Nephron progenitor cell (in vitro differentiated cells): ENCODE data around the gene PPL.

Source experiments
- DNase-seq: peaks from one replicate; pipeline ENCODE4 v3.0.0; 2021
- H3K27ac Mint-ChIP-seq: 2 replicates; pipeline ENCODE4 v1.8.0; 2021; ENCODE audit warnings: mild to moderate bottlenecking, moderate library complexity, mixed read lengths
- H3K27me3 Mint-ChIP-seq: 2 replicates; pipeline ENCODE4 v1.8.0; 2021; ENCODE audit warnings: mild to moderate bottlenecking, low read depth, mixed read lengths; ENCODE audit not compliant: poor library complexity
- H3K36me3 Mint-ChIP-seq: 2 replicates; pipeline ENCODE4 v1.8.0; 2021; ENCODE audit warnings: low read depth, mixed read lengths
- H3K4me1 Mint-ChIP-seq: 2 replicates; pipeline ENCODE4 v1.8.0; 2021; ENCODE audit warnings: mixed read lengths
- H3K4me3 Mint-ChIP-seq: 2 replicates; pipeline ENCODE4 v1.8.0; 2021; ENCODE audit warnings: mild to moderate bottlenecking, moderate library complexity, mixed read lengths
- H3K9me3 Mint-ChIP-seq: 2 replicates; pipeline ENCODE4 v1.8.0; 2021; ENCODE audit warnings: mild to moderate bottlenecking, moderate library complexity, mixed read lengths
- CTCF ChIP-seq: fragments of 200-600 bp; sonication (generic); IDR thresholded peaks from 2 replicates; pipeline ENCODE4 v1.5.0; 2021; ENCODE audit warnings: antibody characterized with exemption

Gene PPL

GRCh38 chr16:4840984-4841383 lies 96.0 kb downstream of the PPL start:
- Mint-ChIP-seq H3K4me3 (no peak overlapping the region), H3K4me1 (peaks cover 9% of the 10 kb centered on the region), H3K27ac (no peak overlapping the region), H3K27me3 (no peaks in the 10 kb centered on the region), H3K9me3 (no peaks in the 10 kb centered on the region), H3K36me3 (peaks cover 64% of the 10 kb centered on the region)
- TF ChIP-seq CTCF = no peak
- DNase-seq = no peak

GRCh38 chr16:4839942-4840341 lies 97.0 kb downstream of the PPL start:
- Mint-ChIP-seq H3K27ac (no peak overlapping the region), H3K36me3 (peaks cover 60% of the 10 kb centered on the region)
- no peak for DNase-seq

GRCh38 chr16:4837733-4838501 lies 99.0 kb downstream of the PPL start:
- no peak overlapping the region for H3K27ac Mint-ChIP-seq
- no peak for TF ChIP-seq CTCF
- H3K4me3 Mint-ChIP-seq = no peak overlapping the region
- H3K4me1 Mint-ChIP-seq = no peaks in the 10 kb centered on the region
- DNase-seq = no peak
- no peaks in the 10 kb centered on the region for H3K9me3 Mint-ChIP-seq
- H3K27me3 Mint-ChIP-seq = no peaks in the 10 kb centered on the region
- peaks cover 54% of the 10 kb centered on the region for H3K36me3 Mint-ChIP-seq

More at GRCh38 chr16:4839942-4840341, 97.0 kb downstream of the PPL start:
- no peak overlapping the region for H3K4me3 Mint-ChIP-seq
- no peak for TF ChIP-seq CTCF
- no peaks in the 10 kb centered on the region for H3K27me3 Mint-ChIP-seq
- H3K4me1 Mint-ChIP-seq = no peaks in the 10 kb centered on the region
- H3K9me3 Mint-ChIP-seq = no peaks in the 10 kb centered on the region

GRCh38 chr16:4836727-4837126 lies 100.2 kb downstream of the PPL start:
- H3K9me3 Mint-ChIP-seq = no peaks in the 10 kb centered on the region
- DNase-seq = no peak
- H3K4me1 Mint-ChIP-seq = no peaks in the 10 kb centered on the region
- H3K36me3 Mint-ChIP-seq = peaks cover 62% of the 10 kb centered on the region
- H3K27me3 Mint-ChIP-seq = no peaks in the 10 kb centered on the region
- H3K27ac Mint-ChIP-seq = no peak overlapping the region
- no peak for TF ChIP-seq CTCF
- no peak overlapping the region for H3K4me3 Mint-ChIP-seq

GRCh38 chr16:4833584-4833983 lies 103.4 kb downstream of the PPL start:
- Mint-ChIP-seq H3K27ac (no peak overlapping the region), H3K4me1 (no peaks in the 10 kb centered on the region), H3K9me3 (no peaks in the 10 kb centered on the region), H3K4me3 (no peak overlapping the region), H3K36me3 (peaks cover 56% of the 10 kb centered on the region), H3K27me3 (no peaks in the 10 kb centered on the region)
- no peak for DNase-seq
- TF ChIP-seq CTCF = no peak
